ENCODE results near the gene FERMT1.

FERMT1 gene

DNA sequence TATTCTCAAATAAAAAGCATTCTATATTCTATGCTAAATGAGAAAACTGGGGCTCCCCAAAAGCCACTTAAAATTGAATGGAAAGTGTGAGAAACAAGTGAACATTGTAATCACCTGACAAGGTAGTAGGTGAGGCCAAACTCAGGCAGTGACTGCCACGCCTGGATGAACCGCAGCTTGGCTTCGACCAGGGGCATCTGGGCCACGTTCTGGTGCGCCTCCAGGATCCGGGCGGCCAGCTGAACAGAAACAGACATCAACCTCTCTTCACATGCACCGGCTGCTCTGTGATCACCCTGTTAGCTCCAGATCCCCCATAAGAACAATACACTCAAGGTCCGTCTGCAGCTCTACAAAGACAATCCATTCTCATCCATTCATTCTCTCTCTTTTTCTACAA, 38.9 kb downstream of the FERMT1 start:
- no peak for DNase-seq (ENCODE audit: low read depth, low spot score)
- TF ChIP-seq, protein P1, sequence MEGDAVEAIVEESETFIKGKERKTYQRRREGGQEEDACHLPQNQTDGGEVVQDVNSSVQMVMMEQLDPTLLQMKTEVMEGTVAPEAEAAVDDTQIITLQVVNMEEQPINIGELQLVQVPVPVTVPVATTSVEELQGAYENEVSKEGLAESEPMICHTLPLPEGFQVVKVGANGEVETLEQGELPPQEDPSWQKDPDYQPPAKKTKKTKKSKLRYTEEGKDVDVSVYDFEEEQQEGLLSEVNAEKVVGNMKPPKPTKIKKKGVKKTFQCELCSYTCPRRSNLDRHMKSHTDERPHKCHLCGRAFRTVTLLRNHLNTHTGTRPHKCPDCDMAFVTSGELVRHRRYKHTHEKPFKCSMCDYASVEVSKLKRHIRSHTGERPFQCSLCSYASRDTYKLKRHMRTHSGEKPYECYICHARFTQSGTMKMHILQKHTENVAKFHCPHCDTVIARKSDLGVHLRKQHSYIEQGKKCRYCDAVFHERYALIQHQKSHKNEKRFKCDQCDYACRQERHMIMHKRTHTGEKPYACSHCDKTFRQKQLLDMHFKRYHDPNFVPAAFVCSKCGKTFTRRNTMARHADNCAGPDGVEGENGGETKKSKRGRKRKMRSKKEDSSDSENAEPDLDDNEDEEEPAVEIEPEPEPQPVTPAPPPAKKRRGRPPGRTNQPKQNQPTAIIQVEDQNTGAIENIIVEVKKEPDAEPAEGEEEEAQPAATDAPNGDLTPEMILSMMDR (IDR thresholded peaks at IDR 0.05; ENCODE audit: low read depth, low read length), result no peak
- in situ Hi-C loops (cut with HindIII; ENCODE audit: low sequenced_read_pairs), result no loop called here
- H3K4me3 ChIP-seq (ENCODE audit: low read depth, low read length), result no peak overlapping the region

DNA sequence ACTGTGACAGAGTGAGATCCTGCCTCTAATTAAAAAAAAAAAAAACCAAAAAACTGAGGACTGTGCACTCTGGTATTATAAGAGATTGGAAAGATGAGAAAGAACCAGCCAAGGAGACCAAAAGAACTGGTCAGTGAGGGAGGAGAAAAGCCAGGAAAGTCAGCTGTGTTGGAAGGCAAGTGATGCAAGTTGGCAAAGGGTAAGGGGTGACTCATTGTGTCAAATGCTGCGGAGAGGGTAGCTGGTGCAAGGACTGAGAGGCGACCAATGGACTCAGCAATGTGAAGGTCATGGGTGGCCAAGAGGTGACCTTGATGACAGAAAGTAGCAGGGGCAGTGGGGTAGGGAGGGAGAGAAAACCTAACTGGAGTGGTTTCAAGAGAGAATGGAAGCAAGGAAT, 41.6 kb downstream of the FERMT1 start:
- in situ Hi-C loops (cut with HindIII; ENCODE audit: low sequenced_read_pairs), result no loop called here
- TF ChIP-seq, protein P1 (IDR thresholded peaks at IDR 0.05; ENCODE audit: low read depth, low read length), result no peak
- DNase-seq (ENCODE audit: low read depth, low spot score), result peak; percentile 22
- no peak overlapping the region for H3K4me3 ChIP-seq (ENCODE audit: low read depth, low read length)

DNA sequence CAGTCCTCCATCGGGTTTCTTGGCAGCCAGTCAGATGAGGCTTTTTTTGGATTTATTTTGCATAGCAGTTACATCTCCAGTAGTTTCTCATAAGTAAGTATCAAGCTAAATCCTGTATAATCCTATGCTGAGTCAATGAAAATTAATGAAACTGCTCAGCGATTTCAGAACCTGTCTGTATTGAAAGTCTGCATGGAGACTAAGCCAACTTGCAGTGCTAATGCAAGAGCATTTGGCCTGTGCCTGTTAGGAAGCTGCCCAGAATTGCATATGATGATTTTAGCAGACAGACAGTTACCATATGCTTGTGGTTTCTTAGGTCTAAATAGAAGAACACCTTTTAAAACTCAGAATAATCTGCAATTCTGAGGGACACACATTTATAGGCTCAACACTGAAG, 43.8 kb downstream of the FERMT1 start:
- in situ Hi-C loops (cut with HindIII; ENCODE audit: low sequenced_read_pairs), result no loop called here

DNA sequence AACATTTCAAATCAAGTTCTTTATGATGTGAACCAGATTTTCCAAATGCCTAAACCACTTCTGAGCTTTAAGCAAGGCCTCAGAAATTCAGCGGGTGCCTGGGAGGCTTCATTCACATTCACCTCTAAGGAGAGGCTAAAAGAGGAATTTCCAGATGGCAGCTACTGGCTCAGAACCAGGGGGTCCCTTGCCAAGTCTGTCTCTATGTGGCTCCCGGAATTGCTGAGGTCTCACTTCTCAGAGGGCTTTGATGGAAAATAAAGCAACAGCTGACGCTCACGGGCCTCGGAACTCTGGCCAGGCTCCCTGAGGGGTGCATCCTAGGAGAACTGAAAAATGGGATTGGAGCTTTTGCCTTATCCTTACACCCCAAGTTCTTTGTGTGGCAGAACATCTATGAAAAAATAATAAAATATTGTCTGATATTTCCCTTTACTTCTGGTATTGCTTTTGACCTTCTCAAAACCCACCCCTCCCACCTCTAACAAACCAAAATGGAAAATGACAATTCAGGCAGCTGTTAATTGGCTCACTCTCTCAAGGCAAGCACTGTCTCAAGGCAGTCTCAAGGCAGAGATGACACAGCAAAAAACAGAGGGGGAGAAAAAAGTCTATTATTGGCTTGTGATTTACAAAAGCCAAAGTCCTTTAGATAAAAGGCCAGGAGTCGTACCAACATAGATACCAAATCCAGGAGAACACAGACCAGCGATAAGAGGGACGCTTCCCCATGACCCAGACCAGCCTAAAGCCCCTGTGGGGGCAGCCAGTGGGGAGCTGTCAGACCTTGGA, 47.2 kb downstream of the FERMT1 start:
- TF ChIP-seq, protein P1 (IDR thresholded peaks at IDR 0.05; ENCODE audit: low read depth, low read length), result no peak
- no peak overlapping the region for H3K4me3 ChIP-seq (ENCODE audit: low read depth, low read length)
- DNase-seq (ENCODE audit: low read depth, low spot score), result peak; percentile 44
- in situ Hi-C loops (cut with HindIII; ENCODE audit: low sequenced_read_pairs), result no loop called here

More for the DNA sequence above, 43.8 kb downstream of the FERMT1 start:
- no peak overlapping the region for H3K4me3 ChIP-seq (ENCODE audit: low read depth, low read length)
- TF ChIP-seq, protein P1 (IDR thresholded peaks at IDR 0.05; ENCODE audit: low read depth, low read length), result no peak
- DNase-seq (ENCODE audit: low read depth, low spot score), result no peak

DNA sequence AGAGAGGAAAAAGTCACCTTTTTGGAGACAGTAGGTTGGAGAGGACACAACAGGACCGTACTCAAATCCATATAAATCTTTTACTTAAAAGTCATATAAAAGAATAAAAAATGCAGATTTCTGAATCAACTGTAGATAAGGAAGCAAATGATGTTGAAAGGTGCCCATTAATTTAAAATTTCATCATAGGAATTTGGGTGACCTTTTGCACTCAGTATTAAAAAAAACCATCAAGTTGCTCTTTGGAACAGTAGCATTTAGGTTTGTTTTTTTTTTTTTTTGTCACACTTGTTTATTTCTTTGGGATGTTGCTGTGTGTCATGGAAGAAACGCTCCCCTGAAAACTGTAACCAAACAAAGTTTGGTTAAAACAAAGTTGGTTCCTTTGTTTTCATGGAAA, 48.0 kb downstream of the FERMT1 start:
- in situ Hi-C loops (cut with HindIII; ENCODE audit: low sequenced_read_pairs), result no loop called here
- no peak for DNase-seq (ENCODE audit: low read depth, low spot score)
- no peak overlapping the region for H3K4me3 ChIP-seq (ENCODE audit: low read depth, low read length)
- TF ChIP-seq, protein P1 (IDR thresholded peaks at IDR 0.05; ENCODE audit: low read depth, low read length), result no peak

DNA sequence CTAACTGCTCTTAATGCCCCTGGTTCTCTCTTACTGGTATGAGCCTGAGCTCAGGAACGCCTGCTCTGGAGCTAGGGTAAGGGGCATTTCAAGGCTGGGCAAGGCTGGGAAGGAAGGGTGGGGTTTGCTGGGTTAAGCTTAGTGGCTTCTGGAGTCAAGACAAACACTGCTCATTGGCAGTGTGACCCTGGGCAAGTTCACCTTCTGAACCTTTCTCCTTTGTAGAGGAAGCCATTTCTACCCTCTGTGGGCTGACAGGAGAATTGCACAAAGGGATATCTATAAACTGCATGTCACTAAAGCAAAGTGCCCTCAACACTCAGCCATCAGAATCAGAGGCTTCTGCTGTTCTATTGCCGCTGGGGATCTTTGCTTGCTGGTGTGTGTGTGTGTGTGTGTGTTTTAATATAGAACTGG, 48.7 kb downstream of the FERMT1 start:
- in situ Hi-C loops (cut with HindIII; ENCODE audit: low sequenced_read_pairs), result no loop called here
- DNase-seq (ENCODE audit: low read depth, low spot score), result no peak
- TF ChIP-seq, protein P1 (IDR thresholded peaks at IDR 0.05; ENCODE audit: low read depth, low read length), result peak; percentile 47
- H3K4me3 ChIP-seq (ENCODE audit: low read depth, low read length), result no peak overlapping the region

All from astrocyte of the spinal cord (primary cell).